Fibroblast of skin of abdomen (primary cell): Measurements from ENCODE around the gene KRT73.

Experiments used
- DNase-seq: peaks from one replicate; pipeline ENCODE4 v3.0.0-alpha.2; 2013

The KRT73 gene

GRCh38 chr12:52617403-52617785 lies 965 bp downstream of the KRT73 start:
- DNase-seq: no peak

DNA sequence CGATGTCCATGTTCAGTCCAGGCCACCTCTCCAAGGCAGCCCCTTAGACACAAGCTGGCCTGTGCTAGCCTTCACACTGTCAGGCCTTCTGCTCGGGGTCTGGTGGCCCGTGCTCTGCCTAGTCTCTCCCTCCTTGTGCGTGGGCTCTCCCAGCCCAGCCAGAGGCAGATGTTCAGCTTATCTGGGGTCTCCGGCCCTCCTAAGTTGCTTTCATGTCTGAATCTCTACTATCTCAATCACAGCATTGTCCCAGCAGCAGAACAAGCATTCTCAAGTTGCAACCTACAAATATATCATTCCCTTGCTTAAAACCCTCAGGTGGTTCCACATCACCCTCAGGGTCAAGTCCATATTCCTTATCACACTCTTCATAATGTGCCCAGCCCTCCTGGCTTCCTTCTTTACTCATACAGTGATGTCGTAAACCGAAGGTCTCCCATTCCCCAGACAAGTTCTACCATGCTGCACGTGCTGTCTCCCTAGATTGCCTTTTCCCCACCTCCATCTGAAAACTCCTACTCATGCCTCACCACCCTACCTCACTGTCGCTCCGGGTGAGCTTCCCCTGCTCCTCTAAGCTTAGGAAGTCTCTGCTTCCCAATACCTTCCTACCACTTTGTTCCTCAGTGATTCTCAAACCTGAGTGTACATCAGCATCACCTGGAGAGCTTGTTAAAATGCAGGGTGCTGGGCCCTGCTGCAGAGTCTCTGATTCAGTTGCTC lies 1.5 kb downstream of the KRT73 start:
- no peak for DNase-seq

DNA sequence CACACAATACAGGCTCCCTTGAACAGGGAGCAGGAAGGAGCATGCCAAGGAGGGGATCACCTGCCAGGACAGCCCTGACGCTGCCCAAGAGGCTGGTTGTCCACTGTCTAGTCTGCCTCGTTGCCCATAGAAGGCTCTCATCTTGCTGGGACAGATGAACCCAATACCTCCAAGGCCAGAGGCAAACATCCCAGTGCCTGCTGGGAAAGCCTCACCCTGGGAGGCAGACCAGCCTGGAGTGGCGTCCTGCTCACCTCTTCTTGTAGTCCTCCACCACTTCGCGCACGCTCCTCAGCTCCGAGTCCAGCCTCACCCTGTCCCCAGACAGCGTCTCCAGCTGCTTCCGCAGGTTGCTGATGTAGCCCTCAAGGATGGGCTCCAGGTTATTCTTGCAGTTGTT lies 2.4 kb downstream of the KRT73 start:
- no peak for DNase-seq

- no peak for DNase-seq
Measured at GRCh38 chr12:52615208-52615868, 3.0 kb downstream of the KRT73 start.

- no peak for DNase-seq
Measured at GRCh38 chr12:52614381-52615207, 3.8 kb downstream of the KRT73 start.

GRCh38 chr12:52613384-52614030 lies 4.9 kb downstream of the KRT73 start:
- no peak for DNase-seq

DNA sequence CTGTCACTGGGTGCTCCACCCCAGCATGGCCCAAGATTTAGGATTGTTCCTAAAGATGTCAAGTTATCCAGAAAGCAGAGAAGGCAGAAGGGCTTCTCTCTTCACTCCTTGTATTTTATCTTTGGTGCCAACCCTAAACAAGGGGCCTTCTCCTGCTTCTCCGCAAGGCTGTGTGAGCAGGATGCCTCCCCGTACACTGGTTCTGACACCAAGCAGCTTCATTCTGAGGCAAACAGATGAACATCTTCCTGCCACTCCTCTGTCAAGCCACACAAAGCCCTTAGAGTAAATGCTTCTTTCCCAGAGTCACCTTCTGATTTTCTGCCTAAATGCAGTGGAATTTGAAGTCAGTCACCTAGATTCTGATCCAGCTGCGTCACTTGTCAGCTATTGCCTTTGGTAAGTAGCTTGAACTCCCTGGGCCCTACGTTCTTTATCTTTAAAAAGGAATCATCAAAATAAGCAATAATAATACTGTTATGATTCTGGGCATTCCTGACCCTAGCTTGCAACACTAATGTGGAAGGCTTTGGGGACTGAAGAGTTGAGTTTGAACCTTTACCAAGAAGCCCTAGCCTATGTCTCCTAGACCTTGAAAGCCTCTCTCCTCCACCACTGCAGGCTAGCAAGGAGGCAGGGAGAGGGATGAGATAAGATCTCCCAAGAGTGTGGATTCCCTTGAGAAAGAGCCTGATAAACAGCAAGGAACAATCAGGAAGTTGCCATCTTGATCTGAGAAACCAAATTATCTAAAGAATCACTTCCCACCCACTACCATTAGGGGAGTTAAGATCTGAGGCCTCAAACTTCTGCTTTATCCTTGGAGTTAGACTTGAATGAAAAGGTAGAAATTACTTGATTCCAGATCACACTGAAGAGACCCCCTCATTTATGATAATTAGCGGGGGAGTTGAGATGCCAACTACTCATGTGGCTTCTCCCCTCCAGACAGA lies 5.7 kb downstream of the KRT73 start:
- DNase-seq: no peak

DNA sequence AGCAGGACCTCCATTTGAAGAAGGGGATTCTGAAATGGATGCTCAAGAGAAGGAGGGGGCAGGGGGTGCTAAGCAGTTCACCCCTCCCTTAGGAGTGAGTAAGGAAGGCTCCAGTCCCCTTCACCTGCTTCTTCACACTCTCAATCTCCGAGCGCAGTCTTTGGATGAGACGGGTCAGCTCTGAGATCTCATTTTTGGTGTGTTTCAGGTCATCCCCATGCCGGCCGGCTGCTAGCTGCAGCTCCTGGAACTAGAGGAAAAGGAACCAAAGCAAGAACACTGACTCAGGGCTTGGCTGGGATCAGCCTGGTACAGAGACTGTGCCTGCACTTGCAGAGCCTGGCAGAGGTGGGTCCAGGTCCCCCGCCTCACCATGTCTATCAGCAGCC lies 7.3 kb downstream of the KRT73 start:
- DNase-seq: no peak

- no peak for DNase-seq
Measured at GRCh38 chr12:52608826-52609630, 9.3 kb downstream of the KRT73 start.

GRCh38 chr12:52608161-52608560 lies 10.2 kb downstream of the KRT73 start:
- DNase-seq: no peak

DNA sequence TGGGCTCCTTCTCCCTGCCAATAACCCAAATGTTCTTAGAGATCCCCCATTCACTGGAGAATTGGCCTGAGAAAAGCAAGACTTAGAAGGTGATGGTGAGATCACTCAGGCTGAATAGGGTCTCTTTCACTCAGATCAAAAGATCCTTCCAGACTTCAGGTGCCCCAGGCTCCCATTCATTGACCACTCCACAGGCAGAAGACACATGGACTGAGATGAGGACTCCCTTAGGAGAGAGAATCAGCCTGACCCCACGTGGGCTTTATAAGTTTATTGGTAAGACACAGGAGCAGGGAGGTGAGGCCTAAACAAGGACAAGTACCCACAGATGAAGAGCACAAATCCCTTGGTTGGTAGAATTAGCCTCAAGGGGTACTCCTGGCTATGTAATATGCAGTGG lies 11.0 kb downstream of the KRT73 start:
- DNase-seq: no peak

DNA sequence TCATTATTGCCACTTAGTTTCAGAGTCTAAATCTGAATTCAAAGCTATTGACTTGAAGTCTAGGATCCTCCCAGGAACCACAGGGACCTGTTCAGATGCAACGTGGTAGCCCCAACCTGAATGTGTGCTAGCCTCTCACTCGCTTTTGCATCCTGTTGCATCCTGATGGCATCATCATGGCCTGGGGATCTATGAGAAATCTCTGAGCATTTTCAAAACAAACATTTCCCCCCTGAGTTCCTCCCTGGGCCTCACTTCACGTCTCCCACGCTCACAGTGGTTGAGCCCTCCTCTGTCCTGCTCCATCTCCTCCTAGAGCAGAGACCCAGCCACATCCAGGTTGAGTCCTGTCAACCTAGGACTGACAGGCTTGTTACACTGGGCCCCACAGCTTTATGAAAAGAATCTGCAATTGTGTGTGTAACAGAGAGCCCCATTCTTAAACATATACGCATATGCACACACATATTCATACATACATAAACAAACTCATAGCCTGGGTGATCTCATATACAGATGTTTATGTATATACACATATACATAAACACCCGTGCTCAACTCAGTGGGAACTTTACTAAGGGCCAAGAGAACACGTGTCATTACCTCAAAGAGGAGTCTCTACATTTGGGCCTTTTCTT lies 11.7 kb downstream of the KRT73 start:
- no peak for DNase-seq

- DNase-seq: no peak
Measured at GRCh38 chr12:52606096-52606495, 12.3 kb downstream of the KRT73 start.

DNA sequence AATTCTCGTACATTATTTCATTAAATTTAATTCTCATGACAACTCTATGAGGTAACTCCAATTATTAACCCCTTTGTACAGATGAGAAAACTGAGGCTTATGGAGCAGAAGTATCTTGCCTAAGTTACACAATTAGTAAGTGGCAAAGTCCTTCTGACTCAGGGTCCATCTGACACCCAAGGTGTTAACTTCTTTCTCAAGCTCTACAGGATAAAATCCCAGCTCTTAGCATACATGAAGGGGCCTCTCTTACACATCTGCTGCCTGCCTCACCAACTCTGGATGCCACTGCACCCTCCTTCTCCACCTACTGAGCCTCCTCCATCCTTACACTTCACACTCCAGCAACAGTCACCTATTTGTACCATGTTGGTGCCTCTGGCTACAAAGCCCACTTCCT lies 12.8 kb downstream of the KRT73 start:
- DNase-seq: no peak

- DNase-seq: no peak
Measured at GRCh38 chr12:52604859-52605258, 13.5 kb downstream of the KRT73 start.

- peak; percentile 1 for DNase-seq
Measured at GRCh38 chr12:52603314-52603713, 15.0 kb downstream of the KRT73 start.

DNA sequence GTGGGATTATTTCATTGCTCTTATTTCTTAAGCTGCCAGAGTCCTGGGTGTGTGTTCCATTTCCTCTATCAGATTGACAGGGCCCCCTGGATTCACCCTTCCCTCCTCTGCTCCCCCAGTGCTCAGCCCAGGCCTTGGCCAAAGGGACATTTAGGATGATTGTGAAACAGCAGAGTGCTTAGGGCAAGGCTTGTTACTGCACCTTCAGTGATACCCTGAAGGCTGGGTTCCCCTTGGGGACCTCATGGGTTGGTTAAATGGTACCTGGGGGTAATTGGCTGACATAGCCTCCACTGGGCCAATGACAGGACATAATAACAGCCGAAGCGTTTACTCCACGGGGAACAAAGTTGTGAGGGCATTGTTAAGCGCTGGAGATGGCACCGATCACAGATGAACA lies 15.8 kb downstream of the KRT73 start:
- DNase-seq: no peak

- no peak for DNase-seq
Measured at GRCh38 chr12:52601671-52602070, 16.7 kb downstream of the KRT73 start.

GRCh38 chr12:52600941-52601481 lies 17.3 kb downstream of the KRT73 start, which contains the start of gene KRT72:
Gene KRT72 (minus strand): TSS chr12:52601463. CDS start chr12:52601452, 11 bp downstream.
- DNase-seq: no peak

- DNase-seq: no peak
Measured at GRCh38 chr12:52600475-52600874, 17.9 kb downstream of the KRT73 start.
